ENCODE data around the gene ABR. TPM values are rescaled to one million over a fixed set of nuclear protein-coding genes. Genes with fewer than 3 reads are reported as not detected.
"Not testable (repeated sequence)": the region's sequence is repeated elsewhere in the genome, so short reads cannot be mapped to it uniquely, and the experiment has no call there.

ABR gene
- total RNA-seq, 1 donor from 2014 or later: 63.6 TPM

DNA sequence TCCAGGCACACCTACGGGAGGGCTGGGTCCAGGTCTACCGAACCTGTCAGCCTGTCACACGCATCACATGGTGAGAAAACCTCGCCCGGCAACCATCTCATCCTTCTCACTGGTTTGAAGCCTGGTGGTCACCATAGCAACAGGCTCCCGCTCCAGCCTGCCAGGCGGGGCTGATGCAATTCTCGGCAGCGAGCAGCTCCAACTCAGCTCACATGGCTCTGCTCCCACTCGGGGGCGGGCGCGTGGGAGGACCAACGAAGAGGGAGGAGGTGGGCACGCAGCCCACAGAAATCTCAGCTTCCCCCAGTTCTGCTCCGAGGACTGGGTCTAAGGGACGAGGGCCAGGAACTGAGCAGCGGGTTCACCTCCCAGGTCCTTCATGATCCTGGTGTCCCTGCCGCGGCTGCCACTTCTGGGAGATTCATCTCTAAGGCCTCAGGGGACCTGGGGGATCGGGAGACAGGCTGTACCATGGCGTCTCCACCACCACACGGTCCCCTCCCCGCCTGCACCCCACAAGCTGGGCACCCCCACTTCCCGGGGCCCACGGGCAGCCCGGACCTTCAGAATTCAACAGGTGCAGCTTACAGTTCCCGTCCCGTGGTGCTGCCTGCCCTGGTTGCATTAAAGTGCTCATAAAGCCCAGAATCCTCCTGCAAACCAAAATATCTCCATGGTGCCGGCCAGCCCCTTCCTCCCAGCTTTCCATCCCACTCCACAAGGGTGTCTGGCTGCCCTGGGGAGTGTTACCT lies 25.8 kb downstream of the ABR start:
- no peak overlapping the region for H3K4me3 Mint-ChIP-seq
- no peaks in the 10 kb centered on the region for H3K9me3 Mint-ChIP-seq
- DNase-seq (ENCODE audit: extremely low spot score, unreplicated experiment): no peak
- no peak overlapping the region for H3K27ac Mint-ChIP-seq
- TF ChIP-seq, protein P1, sequence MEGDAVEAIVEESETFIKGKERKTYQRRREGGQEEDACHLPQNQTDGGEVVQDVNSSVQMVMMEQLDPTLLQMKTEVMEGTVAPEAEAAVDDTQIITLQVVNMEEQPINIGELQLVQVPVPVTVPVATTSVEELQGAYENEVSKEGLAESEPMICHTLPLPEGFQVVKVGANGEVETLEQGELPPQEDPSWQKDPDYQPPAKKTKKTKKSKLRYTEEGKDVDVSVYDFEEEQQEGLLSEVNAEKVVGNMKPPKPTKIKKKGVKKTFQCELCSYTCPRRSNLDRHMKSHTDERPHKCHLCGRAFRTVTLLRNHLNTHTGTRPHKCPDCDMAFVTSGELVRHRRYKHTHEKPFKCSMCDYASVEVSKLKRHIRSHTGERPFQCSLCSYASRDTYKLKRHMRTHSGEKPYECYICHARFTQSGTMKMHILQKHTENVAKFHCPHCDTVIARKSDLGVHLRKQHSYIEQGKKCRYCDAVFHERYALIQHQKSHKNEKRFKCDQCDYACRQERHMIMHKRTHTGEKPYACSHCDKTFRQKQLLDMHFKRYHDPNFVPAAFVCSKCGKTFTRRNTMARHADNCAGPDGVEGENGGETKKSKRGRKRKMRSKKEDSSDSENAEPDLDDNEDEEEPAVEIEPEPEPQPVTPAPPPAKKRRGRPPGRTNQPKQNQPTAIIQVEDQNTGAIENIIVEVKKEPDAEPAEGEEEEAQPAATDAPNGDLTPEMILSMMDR (conservative IDR thresholded peaks at IDR 0.05): no peak
- H3K27me3 Mint-ChIP-seq: no peaks in the 10 kb centered on the region
- H3K36me3 Mint-ChIP-seq: peaks cover 2% of the 10 kb centered on the region
- no peaks in the 10 kb centered on the region for H3K4me1 Mint-ChIP-seq (ENCODE audit: unreplicated experiment)

DNA sequence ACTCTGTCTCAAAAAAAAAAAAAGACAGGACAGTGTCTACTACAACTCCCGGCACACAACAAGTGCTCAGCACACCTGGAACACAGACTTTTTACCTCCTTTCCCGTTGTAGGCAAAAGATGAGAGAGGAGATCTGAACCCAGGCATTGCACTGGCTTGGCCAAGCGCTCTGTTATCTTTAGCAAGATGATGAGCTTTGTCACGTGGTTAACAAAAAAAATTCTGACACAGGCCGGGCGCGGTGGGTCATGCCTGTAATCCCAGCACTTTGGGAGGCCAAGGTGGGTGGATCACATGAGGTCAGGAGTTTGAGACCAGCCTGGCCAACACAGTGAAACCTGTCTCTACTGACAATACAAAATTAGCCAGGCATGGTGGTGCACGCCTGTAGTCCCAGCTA lies 27.2 kb downstream of the ABR start:
- not testable (repeated sequence) for DNase-seq (ENCODE audit: extremely low spot score, unreplicated experiment); H3K4me3 Mint-ChIP-seq; H3K9me3 Mint-ChIP-seq; H3K4me1 Mint-ChIP-seq (ENCODE audit: unreplicated experiment); H3K27me3 Mint-ChIP-seq; H3K36me3 Mint-ChIP-seq; H3K27ac Mint-ChIP-seq

DNA sequence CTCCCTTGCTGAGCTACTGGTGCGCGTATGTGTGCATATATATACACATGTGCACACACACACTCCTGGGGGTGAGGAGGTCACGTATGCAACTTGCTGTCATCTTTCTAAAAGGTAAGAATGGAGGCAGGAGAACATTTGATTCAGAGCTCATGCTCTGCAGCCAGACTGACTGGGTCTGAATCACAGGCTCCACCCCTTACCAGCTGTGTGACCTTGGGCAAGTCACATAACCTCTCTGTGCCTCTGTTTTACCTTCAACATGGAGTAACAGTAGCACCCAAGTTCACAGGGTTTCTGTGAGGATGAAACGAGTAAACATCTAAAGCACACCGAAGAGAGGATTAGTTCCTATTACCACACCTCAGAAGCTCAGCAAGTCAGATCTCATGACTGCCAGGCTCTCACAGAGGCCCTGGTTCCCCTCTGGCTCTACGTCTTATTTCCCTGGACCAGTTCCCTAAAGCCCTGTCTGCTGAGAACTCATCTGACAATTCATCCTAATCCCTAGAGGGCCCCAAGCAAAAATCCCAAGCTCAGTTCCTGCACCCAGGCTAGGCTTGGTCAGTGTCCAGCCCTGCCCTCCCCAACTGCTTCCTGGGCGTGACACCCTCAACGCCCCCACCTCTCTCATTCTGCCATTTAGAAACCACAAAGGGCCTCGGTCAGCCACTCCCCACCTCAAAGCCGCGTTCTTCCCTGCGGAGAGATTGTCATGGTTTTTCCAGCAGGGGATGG lies 28.7 kb downstream of the ABR start:
- Mint-ChIP-seq H3K36me3 (no peaks in the 10 kb centered on the region), H3K4me1 (ENCODE audit: unreplicated experiment) (peaks cover 5% of the 10 kb centered on the region), H3K27ac (no peak overlapping the region), H3K27me3 (no peaks in the 10 kb centered on the region), H3K4me3 (no peak overlapping the region), H3K9me3 (no peaks in the 10 kb centered on the region)
- no peak for DNase-seq (ENCODE audit: extremely low spot score, unreplicated experiment)
- TF ChIP-seq, protein P1 (conservative IDR thresholded peaks at IDR 0.05): no peak

DNA sequence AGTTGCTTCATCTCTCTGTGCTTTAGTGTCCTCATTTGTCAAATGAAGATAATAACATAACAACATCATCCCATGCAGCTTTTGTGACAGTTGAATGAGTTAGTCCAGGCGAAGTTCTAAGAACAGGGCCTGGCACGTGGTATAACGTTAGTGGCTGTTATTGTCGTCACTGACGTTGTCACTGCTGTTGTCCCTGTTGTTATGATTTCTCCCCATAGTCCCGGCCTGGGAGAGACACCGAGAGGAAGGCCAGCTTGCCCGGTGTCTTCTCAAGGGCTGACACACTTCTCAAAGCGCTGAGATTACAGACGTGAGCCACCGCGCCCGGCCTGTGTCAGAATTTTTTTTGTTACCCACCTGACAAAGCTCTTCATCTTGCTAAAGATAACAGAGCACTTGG lies 29.9 kb downstream of the ABR start:
- Mint-ChIP-seq H3K4me1 (ENCODE audit: unreplicated experiment) (peaks cover 13% of the 10 kb centered on the region), H3K36me3 (no peaks in the 10 kb centered on the region), H3K27me3 (no peaks in the 10 kb centered on the region), H3K27ac (no peak overlapping the region), H3K4me3 (no peak overlapping the region), H3K9me3 (no peaks in the 10 kb centered on the region)
- DNase-seq (ENCODE audit: extremely low spot score, unreplicated experiment): no peak
- TF ChIP-seq, protein P1 (conservative IDR thresholded peaks at IDR 0.05): no peak

DNA sequence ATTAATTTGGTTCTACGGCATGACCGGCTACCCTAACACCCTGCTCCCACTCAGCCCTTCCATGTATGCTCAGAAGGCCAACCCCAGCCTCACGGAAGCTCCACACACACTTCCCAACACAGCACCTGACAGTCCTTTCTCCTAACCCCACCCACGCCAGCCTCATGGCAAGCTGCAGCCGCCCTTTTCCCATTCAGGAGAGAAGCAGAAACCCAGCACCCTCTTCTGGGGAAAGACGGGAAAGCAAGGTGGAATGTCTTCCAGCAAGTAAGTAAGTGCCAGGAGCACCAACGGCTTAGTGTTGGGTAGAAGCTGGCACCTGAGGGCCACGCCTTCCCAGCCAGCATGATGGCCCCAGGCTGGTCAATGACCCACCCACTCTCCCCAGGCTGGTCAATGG lies 32.1 kb downstream of the ABR start:
- no peak overlapping the region for H3K27ac Mint-ChIP-seq
- no peak for DNase-seq (ENCODE audit: extremely low spot score, unreplicated experiment)
- H3K27me3 Mint-ChIP-seq: no peaks in the 10 kb centered on the region
- no peaks in the 10 kb centered on the region for H3K9me3 Mint-ChIP-seq
- no peak overlapping the region for H3K4me3 Mint-ChIP-seq
- H3K36me3 Mint-ChIP-seq: no peaks in the 10 kb centered on the region
- TF ChIP-seq, protein P1 (conservative IDR thresholded peaks at IDR 0.05): peak; percentile 69
- H3K4me1 Mint-ChIP-seq (ENCODE audit: unreplicated experiment): peaks cover 23% of the 10 kb centered on the region

DNA sequence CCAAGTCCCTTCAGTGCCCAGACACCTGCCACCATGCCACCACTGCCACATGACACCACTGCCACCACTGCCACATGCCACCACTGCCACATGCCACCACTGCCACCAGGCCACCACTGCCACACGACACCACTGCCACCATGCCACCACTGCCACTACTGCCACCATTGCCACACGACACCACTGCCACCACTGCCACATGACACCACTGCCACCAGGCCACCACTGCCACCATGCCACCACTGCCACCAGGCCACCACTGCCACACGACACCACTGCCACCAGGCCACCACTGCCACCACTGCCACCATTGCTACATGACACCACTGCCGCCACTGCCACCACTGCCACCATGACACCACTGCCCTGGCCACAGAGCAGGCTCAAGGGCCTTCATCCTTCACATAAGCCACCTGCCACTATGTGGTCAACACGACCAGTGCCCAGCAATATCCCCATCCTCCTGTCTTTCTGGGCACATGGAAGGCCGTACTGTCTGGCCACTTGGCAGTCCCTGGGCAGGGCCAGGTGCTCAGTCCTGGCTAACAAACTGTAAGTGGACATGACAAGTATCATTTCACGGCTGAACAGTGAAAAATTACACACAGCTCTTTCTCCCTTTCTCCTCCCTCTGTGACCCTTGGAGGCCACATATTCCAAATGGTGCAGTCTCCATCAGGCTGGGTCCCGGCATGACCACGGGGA lies 33.1 kb downstream of the ABR start:
- DNase-seq (ENCODE audit: extremely low spot score, unreplicated experiment): no peak
- TF ChIP-seq, protein P1 (conservative IDR thresholded peaks at IDR 0.05): no peak
- Mint-ChIP-seq H3K27me3 (no peaks in the 10 kb centered on the region), H3K9me3 (no peaks in the 10 kb centered on the region), H3K4me3 (no peak overlapping the region), H3K4me1 (ENCODE audit: unreplicated experiment) (peaks cover 23% of the 10 kb centered on the region), H3K36me3 (no peaks in the 10 kb centered on the region), H3K27ac (no peak overlapping the region)

Measured in type B pancreatic cell (in vitro differentiated cells).